Measurements from ENCODE around the gene ULK3. TPM values are rescaled to one million over a fixed set of nuclear protein-coding genes. Genes with fewer than 3 reads are reported as not detected.

Gene ULK3
- total RNA-seq, 1 donor from 2014 or later, result 75.9 TPM

DNA sequence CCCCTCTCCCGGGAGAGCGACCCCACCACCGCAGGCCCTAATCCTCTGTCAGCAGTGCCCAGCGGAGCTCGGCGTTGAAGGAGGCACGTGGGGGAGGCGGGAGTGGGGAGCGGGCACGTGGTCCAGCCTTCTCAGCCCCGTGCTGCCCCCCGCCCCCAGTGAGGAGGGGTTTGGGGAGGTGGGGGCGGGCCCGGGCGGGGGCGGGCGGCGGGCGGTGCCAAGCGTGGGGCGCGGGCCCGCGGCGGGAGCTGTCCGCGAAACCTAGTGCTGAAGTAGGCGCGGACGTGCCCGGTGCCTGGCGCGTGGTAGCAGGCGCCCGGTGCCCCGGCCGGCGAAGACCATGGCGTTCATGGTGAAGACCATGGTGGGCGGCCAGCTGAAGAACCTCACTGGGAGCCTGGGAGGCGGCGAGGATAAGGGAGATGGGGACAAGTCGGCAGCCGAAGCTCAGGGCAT, 16.6 kb downstream of the ULK3 start, which contains the start of gene CPLX3:
CPLX3 (plus strand) TSS at position 264 of the 456 bp plus-strand sequence; CDS start at position 341, 77 bp downstream.
- H3K36me3 ChIP-seq, result no peaks in the 10 kb centered on the region
- no peak within 1 kb of the TSS for H3K27ac ChIP-seq
- no peak for TF ChIP-seq POLR2AphosphoS5 (IDR thresholded peaks at IDR 0.05; ENCODE audit: insufficient read depth in 1 of 2, low read depth in 1 of 2)
- no peak for TF ChIP-seq POLR2A (IDR thresholded peaks at IDR 0.05)
- TF ChIP-seq, protein P1, sequence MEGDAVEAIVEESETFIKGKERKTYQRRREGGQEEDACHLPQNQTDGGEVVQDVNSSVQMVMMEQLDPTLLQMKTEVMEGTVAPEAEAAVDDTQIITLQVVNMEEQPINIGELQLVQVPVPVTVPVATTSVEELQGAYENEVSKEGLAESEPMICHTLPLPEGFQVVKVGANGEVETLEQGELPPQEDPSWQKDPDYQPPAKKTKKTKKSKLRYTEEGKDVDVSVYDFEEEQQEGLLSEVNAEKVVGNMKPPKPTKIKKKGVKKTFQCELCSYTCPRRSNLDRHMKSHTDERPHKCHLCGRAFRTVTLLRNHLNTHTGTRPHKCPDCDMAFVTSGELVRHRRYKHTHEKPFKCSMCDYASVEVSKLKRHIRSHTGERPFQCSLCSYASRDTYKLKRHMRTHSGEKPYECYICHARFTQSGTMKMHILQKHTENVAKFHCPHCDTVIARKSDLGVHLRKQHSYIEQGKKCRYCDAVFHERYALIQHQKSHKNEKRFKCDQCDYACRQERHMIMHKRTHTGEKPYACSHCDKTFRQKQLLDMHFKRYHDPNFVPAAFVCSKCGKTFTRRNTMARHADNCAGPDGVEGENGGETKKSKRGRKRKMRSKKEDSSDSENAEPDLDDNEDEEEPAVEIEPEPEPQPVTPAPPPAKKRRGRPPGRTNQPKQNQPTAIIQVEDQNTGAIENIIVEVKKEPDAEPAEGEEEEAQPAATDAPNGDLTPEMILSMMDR (IDR thresholded peaks at IDR 0.05), result no peak
- DNase-seq (ENCODE audit: extremely low spot score in 2 of 2), result no peak
- H3K9me3 ChIP-seq, result no peaks in the 10 kb centered on the region
- intact Hi-C loops (cut with DNase I), result no loop called here
- no peaks in the 10 kb centered on the region for H3K27me3 ChIP-seq
- H3K4me3 ChIP-seq, result no peak within 1 kb of the TSS
- H3K4me1 ChIP-seq, result no peaks in the 10 kb centered on the region

DNA sequence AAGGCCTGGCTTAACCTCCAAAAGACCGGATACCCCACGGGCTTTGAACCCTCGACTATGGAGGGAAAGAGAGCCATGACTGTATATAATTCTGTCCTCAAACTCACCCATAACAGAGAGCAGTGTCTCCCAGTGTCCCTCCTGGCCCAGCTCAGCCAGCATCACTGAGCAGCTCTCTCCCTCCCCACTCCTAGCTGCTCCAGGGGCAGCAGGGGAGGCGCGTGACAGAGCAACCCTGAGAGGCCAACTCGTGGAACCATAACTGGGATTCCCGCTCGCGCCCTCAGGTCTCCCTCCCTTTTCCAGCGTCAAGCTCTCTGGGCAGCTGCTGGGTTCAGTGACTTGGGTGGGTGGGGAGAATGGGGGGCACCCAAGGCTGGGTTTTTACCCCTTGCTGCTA, 17.1 kb downstream of the ULK3 start:
- no peaks in the 10 kb centered on the region for H3K9me3 ChIP-seq
- H3K27ac ChIP-seq, result no peak overlapping the region
- no peak for DNase-seq (ENCODE audit: extremely low spot score in 2 of 2)
- no peaks in the 10 kb centered on the region for H3K36me3 ChIP-seq
- H3K4me1 ChIP-seq, result no peaks in the 10 kb centered on the region
- no peaks in the 10 kb centered on the region for H3K27me3 ChIP-seq
- TF ChIP-seq, protein P1 (IDR thresholded peaks at IDR 0.05), result no peak
- TF ChIP-seq POLR2AphosphoS5 (IDR thresholded peaks at IDR 0.05; ENCODE audit: insufficient read depth in 1 of 2, low read depth in 1 of 2) (no peak), POLR2A (IDR thresholded peaks at IDR 0.05) (no peak)
- H3K4me3 ChIP-seq, result no peak overlapping the region
- intact Hi-C loops (cut with DNase I), result no loop called here

DNA sequence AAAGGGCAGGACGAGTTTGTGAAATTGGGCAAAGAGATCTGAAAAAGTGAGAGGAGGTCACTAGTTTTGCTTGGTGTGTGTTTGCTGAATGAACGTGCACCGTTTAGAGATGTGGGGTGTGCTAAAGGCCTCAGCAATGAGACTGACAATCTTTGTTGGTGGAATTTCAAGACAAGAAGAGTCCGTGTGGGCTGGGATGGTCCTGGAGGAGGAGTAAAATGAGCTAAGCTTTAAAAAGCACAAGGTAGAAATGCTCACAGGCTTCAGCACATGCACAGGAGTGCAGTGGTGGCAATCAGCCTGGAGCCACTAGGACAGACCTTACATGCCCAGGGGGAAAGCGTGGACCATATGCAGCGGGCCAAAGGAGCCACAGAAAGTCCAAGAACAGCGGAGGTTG, 18.0 kb downstream of the ULK3 start:
- Histone ChIP-seq H3K4me1 (no peaks in the 10 kb centered on the region), H3K27me3 (no peaks in the 10 kb centered on the region), H3K36me3 (no peaks in the 10 kb centered on the region), H3K4me3 (no peak overlapping the region), H3K9me3 (no peaks in the 10 kb centered on the region), H3K27ac (no peak overlapping the region)
- intact Hi-C loops (cut with DNase I), result no loop called here
- TF ChIP-seq, protein P1 (IDR thresholded peaks at IDR 0.05), result no peak
- TF ChIP-seq POLR2A (IDR thresholded peaks at IDR 0.05) (no peak), POLR2AphosphoS5 (IDR thresholded peaks at IDR 0.05; ENCODE audit: insufficient read depth in 1 of 2, low read depth in 1 of 2) (no peak)
- DNase-seq (ENCODE audit: extremely low spot score in 2 of 2), result no peak

DNA sequence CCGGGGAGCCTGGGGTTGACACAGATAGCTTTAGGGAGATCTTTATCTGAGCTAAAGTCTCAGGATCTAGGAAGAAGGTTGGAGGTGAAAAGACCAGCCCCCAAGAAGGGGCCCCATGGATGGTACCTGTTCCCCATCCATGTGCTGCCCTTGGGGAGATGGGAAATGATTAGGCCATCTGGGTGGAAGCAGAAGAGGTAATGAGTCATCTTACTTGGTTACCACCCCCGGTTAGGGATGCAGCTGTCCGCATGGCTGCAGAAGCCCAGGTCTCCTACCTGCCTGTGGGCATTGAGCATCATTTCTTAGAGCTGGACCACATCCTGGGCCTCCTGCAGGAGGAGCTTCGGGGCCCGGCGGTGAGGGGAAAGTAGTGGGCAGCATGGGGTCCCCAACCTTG, 19.6 kb downstream of the ULK3 start:
- TF ChIP-seq POLR2A (IDR thresholded peaks at IDR 0.05) (no peak), POLR2AphosphoS5 (IDR thresholded peaks at IDR 0.05; ENCODE audit: insufficient read depth in 1 of 2, low read depth in 1 of 2) (no peak)
- TF ChIP-seq, protein P1 (IDR thresholded peaks at IDR 0.05), result no peak
- intact Hi-C loops (cut with DNase I), result no loop called here
- Histone ChIP-seq H3K9me3 (no peaks in the 10 kb centered on the region), H3K27me3 (no peaks in the 10 kb centered on the region), H3K27ac (no peak overlapping the region), H3K4me1 (peaks cover 7% of the 10 kb centered on the region), H3K36me3 (no peaks in the 10 kb centered on the region), H3K4me3 (no peak overlapping the region)
- DNase-seq (ENCODE audit: extremely low spot score in 2 of 2), result no peak

DNA sequence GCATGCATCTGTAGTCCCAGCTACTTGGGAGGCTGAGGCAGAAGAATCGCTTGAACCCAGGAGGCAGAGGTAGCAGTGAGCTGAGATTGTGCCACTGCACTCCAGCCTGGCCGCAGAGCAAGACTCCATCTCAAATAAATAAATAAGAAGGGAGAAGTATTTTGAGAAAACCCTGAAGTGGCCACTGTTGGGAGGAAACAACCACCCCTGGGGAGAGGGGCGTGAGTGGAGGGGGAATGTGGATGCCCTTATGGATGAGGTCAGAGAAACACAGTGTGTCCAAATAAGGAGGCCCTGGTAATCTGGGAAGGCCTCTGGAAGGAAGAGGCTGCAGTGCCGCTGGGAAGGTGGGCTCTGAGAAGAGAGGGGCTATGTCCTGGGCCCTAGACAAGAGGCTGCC, 20.7 kb downstream of the ULK3 start:
- TF ChIP-seq POLR2AphosphoS5 (IDR thresholded peaks at IDR 0.05; ENCODE audit: insufficient read depth in 1 of 2, low read depth in 1 of 2) (no peak), POLR2A (IDR thresholded peaks at IDR 0.05) (no peak)
- TF ChIP-seq, protein P1 (IDR thresholded peaks at IDR 0.05), result no peak

More for the DNA sequence above, 20.7 kb downstream of the ULK3 start:
- Histone ChIP-seq H3K9me3 (no peaks in the 10 kb centered on the region), H3K36me3 (no peaks in the 10 kb centered on the region), H3K27ac (no peak overlapping the region), H3K4me1 (peaks cover 18% of the 10 kb centered on the region), H3K27me3 (no peaks in the 10 kb centered on the region), H3K4me3 (no peak overlapping the region)
- intact Hi-C loops (cut with DNase I), result no loop called here
- no peak for DNase-seq (ENCODE audit: extremely low spot score in 2 of 2)

Measured in vagina (tissue), 2 donors.